HG03354 (cell line): ENCODE measurements around the gene VAV3.
"Not testable (repeated sequence)": the region's sequence is repeated elsewhere in the genome, so short reads cannot be mapped to it uniquely, and the experiment has no call there.

Experiments
- ATAC-seq: cut with Tn5 transposase; IDR thresholded peaks from one replicate; pipeline ENCODE4 v1.9.1; 2021; ENCODE audit warnings: mild to moderate bottlenecking; ENCODE audit not compliant: unreplicated experiment, poor library complexity, severe bottlenecking

VAV3 gene

GRCh38 chr1:107702946-107703571, 261.9 kb downstream of the VAV3 start:
- no peak for ATAC-seq

- not testable (repeated sequence) for ATAC-seq
Measured at GRCh38 chr1:107700651-107701050, 264.3 kb downstream of the VAV3 start.

- ATAC-seq, result no peak
Measured at GRCh38 chr1:107698161-107698560, 266.8 kb downstream of the VAV3 start.

GRCh38 chr1:107695341-107695740, 269.6 kb downstream of the VAV3 start:
- ATAC-seq, result no peak

- no peak for ATAC-seq
Measured at GRCh38 chr1:107692580-107693345, 272.2 kb downstream of the VAV3 start.

GRCh38 chr1:107691540-107691939, 273.4 kb downstream of the VAV3 start:
- no peak for ATAC-seq

GRCh38 chr1:107690491-107690890, 274.5 kb downstream of the VAV3 start:
- no peak for ATAC-seq

- ATAC-seq, result no peak
Measured at GRCh38 chr1:107689733-107690132, 275.2 kb downstream of the VAV3 start.

GRCh38 chr1:107689159-107689558, 275.8 kb downstream of the VAV3 start:
- no peak for ATAC-seq

- no peak for ATAC-seq
Measured at GRCh38 chr1:107687849-107688753, 276.9 kb downstream of the VAV3 start.

GRCh38 chr1:107683683-107684082, 281.3 kb downstream of the VAV3 start:
- ATAC-seq, result no peak

GRCh38 chr1:107683191-107683657, 281.8 kb downstream of the VAV3 start:
- no peak for ATAC-seq

- no peak for ATAC-seq
Measured at GRCh38 chr1:107682467-107682866, 282.5 kb downstream of the VAV3 start.

- ATAC-seq, result no peak
Measured at GRCh38 chr1:107681001-107681479, 283.9 kb downstream of the VAV3 start.

- no peak for ATAC-seq
Measured at GRCh38 chr1:107680579-107680985, 284.4 kb downstream of the VAV3 start.

- ATAC-seq, result no peak
Measured at GRCh38 chr1:107679411-107679953, 285.5 kb downstream of the VAV3 start.

- no peak for ATAC-seq
Measured at GRCh38 chr1:107678993-107679392, 286.0 kb downstream of the VAV3 start.

GRCh38 chr1:107677697-107678096, 287.3 kb downstream of the VAV3 start:
- no peak for ATAC-seq

- no peak for ATAC-seq
Measured at GRCh38 chr1:107674486-107674885, 290.5 kb downstream of the VAV3 start.

- ATAC-seq, result no peak
Measured at GRCh38 chr1:107673006-107673405, 292.0 kb downstream of the VAV3 start.
